Neutrophil (primary cell): ENCODE results near the gene KICS2.

Experiments used
- H3K27ac ChIP-seq: fragments of 200-600 bp; sonication (generic); 2 replicates; pipeline ENCODE4 v1.5.1; 2016; ENCODE audit warnings: mild to moderate bottlenecking, moderate library complexity
- H3K27me3 ChIP-seq: fragments of 200-600 bp; sonication (generic); 2 replicates; pipeline ENCODE4 v1.6.0; 2016; ENCODE audit warnings: mild to moderate bottlenecking
- H3K36me3 ChIP-seq: fragments of 200-600 bp; sonication (generic); 2 replicates; pipeline ENCODE4 v1.5.1; 2017
- H3K4me1 ChIP-seq, 2 experiments: fragments of 200-600 bp in 1 of 2; sonication (generic) in 1 of 2; 1 replicate in 1 of 2; 2 replicates in 1 of 2; pipeline versions ENCODE4 v1.5.1 to v1.6.1; 2013 to 2016; ENCODE audit warnings: low read depth in 1 of 2, low read length in 1 of 2, mild to moderate bottlenecking in 1 of 2, moderate library complexity in 1 of 2; ENCODE audit not compliant: control insufficient read depth in 1 of 2, insufficient read depth in 1 of 2
- H3K4me3 ChIP-seq, 2 experiments: fragments of 200-600 bp in 1 of 2; sonication (generic) in 1 of 2; 1 replicate in 1 of 2; 2 replicates in 1 of 2; pipeline ENCODE4 v1.5.1; 2013 to 2016; ENCODE audit warnings: low read depth in 1 of 2, low read length in 1 of 2, mild to moderate bottlenecking in 1 of 2, moderate library complexity in 1 of 2
- H3K9me3 ChIP-seq: fragments of 200-600 bp; sonication (generic); 2 replicates; pipeline ENCODE4 v1.5.1; 2016
- CTCF ChIP-seq: fragments of 200-600 bp; sonication (generic); IDR thresholded peaks from 2 replicates; pipeline ENCODE4 v1.5.1; 2016; ENCODE audit warnings: antibody characterized with exemption

KICS2 gene

GRCh38 chr12:64216239-64216638 is 5.9 kb downstream of the KICS2 start:
- Histone ChIP-seq H3K4me3 (no peak overlapping the region), H3K4me1 (peaks cover under 1 to 11% of the 10 kb centered on the region in 2 experiments), H3K27me3 (no peaks in the 10 kb centered on the region), H3K27ac (no peak overlapping the region), H3K36me3 (no peaks in the 10 kb centered on the region), H3K9me3 (no peaks in the 10 kb centered on the region)
- TF ChIP-seq CTCF, result no peak

- no peak overlapping the region for H3K27ac ChIP-seq
- H3K4me1 ChIP-seq, result peaks cover 0 to 6% of the 10 kb centered on the region in 2 experiments
- H3K9me3 ChIP-seq, result no peaks in the 10 kb centered on the region
- H3K4me3 ChIP-seq, result no peak overlapping the region
- TF ChIP-seq CTCF, result no peak
- H3K27me3 ChIP-seq, result no peaks in the 10 kb centered on the region
- H3K36me3 ChIP-seq, result no peaks in the 10 kb centered on the region
These were observed 9.9 kb downstream of the KICS2 start for GRCh38 chr12:64212119-64212746.

GRCh38 chr12:64207453-64207852 is 14.6 kb downstream of the KICS2 start:
- Histone ChIP-seq H3K9me3 (no peaks in the 10 kb centered on the region), H3K4me3 (no peak overlapping the region), H3K36me3 (no peaks in the 10 kb centered on the region), H3K27ac (no peak overlapping the region), H3K27me3 (no peaks in the 10 kb centered on the region), H3K4me1 (peaks cover 0 to 6% of the 10 kb centered on the region in 2 experiments)
- no peak for TF ChIP-seq CTCF

- Histone ChIP-seq H3K9me3 (no peaks in the 10 kb centered on the region), H3K27ac (no peak overlapping the region)
These were observed 16.6 kb downstream of the KICS2 start for GRCh38 chr12:64205542-64205941.

GRCh38 chr12:64203775-64204174 is 18.3 kb downstream of the KICS2 start:
- Histone ChIP-seq H3K9me3 (no peaks in the 10 kb centered on the region), H3K27me3 (no peaks in the 10 kb centered on the region), H3K36me3 (no peaks in the 10 kb centered on the region), H3K4me1 (no peaks in the 10 kb centered on the region), H3K4me3 (no peak overlapping the region), H3K27ac (no peak overlapping the region)
- TF ChIP-seq CTCF, result no peak

More at GRCh38 chr12:64205542-64205941, 16.6 kb downstream of the KICS2 start:
- H3K36me3 ChIP-seq, result no peaks in the 10 kb centered on the region
- no peaks in the 10 kb centered on the region for H3K27me3 ChIP-seq
- no peaks in the 10 kb centered on the region for H3K4me1 ChIP-seq
- H3K4me3 ChIP-seq, result no peak overlapping the region
- TF ChIP-seq CTCF, result no peak
